RPMI8226 (cell line): ENCODE measurements around the gene DCAF10.
"Not testable (repeated sequence)": the region's sequence is repeated elsewhere in the genome, so short reads cannot be mapped to it uniquely, and the experiment has no call there.

Experiments
- DNase-seq: peaks from one replicate; pipeline ENCODE4 v3.0.0-alpha.2; 2015

The DCAF10 gene

GRCh38 chr9:37870799-37871176 lies 70.2 kb downstream of the DCAF10 start:
- no peak for DNase-seq

- no peak for DNase-seq
These were observed 73.4 kb downstream of the DCAF10 start for GRCh38 chr9:37873955-37874354.

GRCh38 chr9:37876376-37876775 lies 75.8 kb downstream of the DCAF10 start:
- DNase-seq, result no peak

- no peak for DNase-seq
These were observed 80.4 kb downstream of the DCAF10 start for GRCh38 chr9:37880916-37881479.

- not testable (repeated sequence) for DNase-seq
These were observed 87.5 kb downstream of the DCAF10 start for GRCh38 chr9:37887977-37888583.

GRCh38 chr9:37889536-37889935 lies 88.9 kb downstream of the DCAF10 start:
- DNase-seq, result no peak

- not testable (repeated sequence) for DNase-seq
These were observed 90.4 kb downstream of the DCAF10 start for GRCh38 chr9:37891042-37891441.

- no peak for DNase-seq
These were observed 91.5 kb downstream of the DCAF10 start for GRCh38 chr9:37892063-37892462.

GRCh38 chr9:37897665-37898064 lies 97.1 kb downstream of the DCAF10 start:
- no peak for DNase-seq

GRCh38 chr9:37899041-37899440 lies 98.4 kb downstream of the DCAF10 start:
- no peak for DNase-seq

- no peak for DNase-seq
These were observed 101.5 kb downstream of the DCAF10 start for GRCh38 chr9:37902131-37902530.

GRCh38 chr9:37902796-37903646 lies 102.4 kb downstream of the DCAF10 start:
- DNase-seq, result peak; percentile 41

GRCh38 chr9:37903647-37904444 lies 103.2 kb downstream of the DCAF10 start, which contains the start of gene SLC25A51:
Gene SLC25A51, minus strand, starts transcription at chr9:37904127. Its CDS starts 15,577 bp downstream, at chr9:37888550.
- DNase-seq, result peak; percentile 98

GRCh38 chr9:37904445-37905130 lies 104.0 kb downstream of the DCAF10 start:
- DNase-seq, result no peak

GRCh38 chr9:37905131-37905505 lies 104.5 kb downstream of the DCAF10 start:
- DNase-seq, result no peak

- no peak for DNase-seq
These were observed 105.2 kb downstream of the DCAF10 start for GRCh38 chr9:37905776-37906175.

GRCh38 chr9:37906312-37907239 lies 106.0 kb downstream of the DCAF10 start:
- DNase-seq, result no peak

GRCh38 chr9:37908283-37908682 lies 107.7 kb downstream of the DCAF10 start:
- DNase-seq, result no peak

- no peak for DNase-seq
These were observed 108.1 kb downstream of the DCAF10 start for GRCh38 chr9:37908698-37909186.

GRCh38 chr9:37909326-37909725 lies 108.7 kb downstream of the DCAF10 start:
- no peak for DNase-seq

GRCh38 chr9:37909836-37910235 lies 109.2 kb downstream of the DCAF10 start:
- not testable (repeated sequence) for DNase-seq
